GM18907 (cell line): Measurements from ENCODE around the gene OR2D3.
"Not testable (repeated sequence)": the region's sequence is repeated elsewhere in the genome, so short reads cannot be mapped to it uniquely, and the experiment has no call there.

Source experiments
- ATAC-seq: cut with Tn5 transposase; IDR thresholded peaks from one replicate; pipeline ENCODE4 v1.9.1; 2021; ENCODE audit warnings: mild to moderate bottlenecking, moderate library complexity; ENCODE audit not compliant: unreplicated experiment

OR2D3 gene

GRCh38 chr11:6920702-6921101 lies at the start of gene OR2D3:
Gene OR2D3 (plus strand): TSS chr11:6921002. CDS start chr11:6921002, 0 bp downstream.
- no peak for ATAC-seq

- ATAC-seq = no peak
Observed at GRCh38 chr11:6871278-6871677, 49.5 kb upstream of the OR2D3 start.

GRCh38 chr11:6875761-6876160 lies 45.0 kb upstream of the OR2D3 start:
- no peak for ATAC-seq

GRCh38 chr11:6876325-6876724 lies 44.5 kb upstream of the OR2D3 start, which contains the start of gene OR10A4:
Gene OR10A4 (plus strand): TSS chr11:6876625. CDS start chr11:6876648, 23 bp downstream.
- ATAC-seq = no peak

- ATAC-seq = no peak
Observed at GRCh38 chr11:6876914-6877313, 43.9 kb upstream of the OR2D3 start.

GRCh38 chr11:6882751-6883150 lies 38.1 kb upstream of the OR2D3 start:
- no peak for ATAC-seq

GRCh38 chr11:6887711-6888110 lies 33.1 kb upstream of the OR2D3 start:
- not testable (repeated sequence) for ATAC-seq

- ATAC-seq = no peak
Observed at GRCh38 chr11:6888830-6889229, 32.0 kb upstream of the OR2D3 start.

- ATAC-seq = no peak
Observed at GRCh38 chr11:6889835-6890234, 31.0 kb upstream of the OR2D3 start.

GRCh38 chr11:6892400-6892799 lies 28.4 kb upstream of the OR2D3 start, which contains the start of gene OR2D2:
Gene OR2D2 (minus strand): TSS chr11:6892500. CDS start chr11:6892500, 0 bp downstream.
- ATAC-seq = no peak

GRCh38 chr11:6894097-6894496 lies 26.7 kb upstream of the OR2D3 start:
- ATAC-seq = no peak

- ATAC-seq = peak; percentile 89
Observed at GRCh38 chr11:6895010-6895409, 25.8 kb upstream of the OR2D3 start.

- ATAC-seq = no peak
Observed at GRCh38 chr11:6898911-6899310, 21.9 kb upstream of the OR2D3 start.

- ATAC-seq = no peak
Observed at GRCh38 chr11:6900327-6900999, 20.3 kb upstream of the OR2D3 start.

- ATAC-seq = not testable (repeated sequence)
Observed at GRCh38 chr11:6904804-6905203, 16.0 kb upstream of the OR2D3 start.

- no peak for ATAC-seq
Observed at GRCh38 chr11:6911378-6911777, 9.4 kb upstream of the OR2D3 start.

- no peak for ATAC-seq
Observed at GRCh38 chr11:6911948-6912347, 8.9 kb upstream of the OR2D3 start.

- ATAC-seq = no peak
Observed at GRCh38 chr11:6919698-6920097, 1.1 kb upstream of the OR2D3 start.

- ATAC-seq = no peak
Observed at GRCh38 chr11:6925007-6925577, 4.3 kb downstream of the OR2D3 start.

- peak; percentile 12 for ATAC-seq
Observed at GRCh38 chr11:6925636-6926207, 4.9 kb downstream of the OR2D3 start.

GRCh38 chr11:6926208-6927029 lies 5.6 kb downstream of the OR2D3 start, which contains the start of gene ZNF215:
Gene ZNF215 (plus strand): TSS chr11:6926426. CDS start chr11:6932273, 5,847 bp downstream.
- peak; percentile 74 for ATAC-seq
